Measurements from ENCODE around the gene HOXD4.

Gene HOXD4

DNA sequence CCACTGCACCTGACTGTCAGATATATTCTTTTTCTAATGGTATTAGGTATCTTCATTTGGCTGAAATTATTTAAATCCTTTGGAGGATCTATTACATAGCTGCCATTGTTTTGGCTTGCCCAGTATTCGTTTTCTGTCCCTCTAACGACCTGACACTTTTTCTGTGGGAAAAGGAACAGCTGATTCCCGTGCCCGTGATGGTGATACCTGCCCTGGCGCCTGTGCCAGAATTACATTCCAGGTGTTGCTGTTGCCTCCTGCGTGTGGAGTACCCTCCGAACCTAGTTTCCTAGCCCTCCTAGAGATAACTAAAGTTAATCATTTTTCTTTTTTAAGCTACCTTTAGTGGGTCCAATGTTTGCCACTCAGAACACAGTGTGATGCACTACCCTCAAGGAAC lies 51.1 kb downstream of the HOXD4 start:
- Histone ChIP-seq H3K27ac (ENCODE audit: extremely low read depth, low read depth, low read length) (no peak overlapping the region), H3K4me3 (ENCODE audit: low read depth, low read length) (no peak overlapping the region), H3K4me1 (ENCODE audit: control insufficient read depth, insufficient read depth, low read length) (no peaks in the 10 kb centered on the region), H3K36me3 (ENCODE audit: control insufficient read depth in 2 of 2, insufficient read depth in 1 of 2, low read length in 2 of 2) (no peaks in the 10 kb centered on the region), H3K9me3 (ENCODE audit: control insufficient read depth, insufficient read depth, low read depth, low read length) (no peaks in the 10 kb centered on the region)
- POLR2A ChIA-PET, result no interaction called here
- CTCF ChIA-PET, result interaction anchor here (0.6 to 0.7 kb wide), 3 partner anchors 39 to 756 kb away, joined by 3 read pairs; no protein-coding TSS in a partner anchor
- TF ChIP-seq ZNF785 (tag by site-specific recombination; IDR thresholded peaks at IDR 0.05) (no peak), GLI4 (tag by site-specific recombination; IDR thresholded peaks at IDR 0.05) (no peak)
